PC-9 (cell line): ENCODE results near the gene KCNK17. TPM values are rescaled to one million over a fixed set of nuclear protein-coding genes. Genes with fewer than 3 reads are reported as not detected.

Experiments
- BruUV-seq: library from RNA; stranded (reverse); fragments of 400-500 nt; replicated peaks from 2 replicates; lab custom pipeline; 2021; lab: Mats Ljungman, UMichigan
- CTCF ChIA-PET: fragments of 300-600 bp; sonication (Branson Sonifier 250); formaldehyde crosslinking; loops from one replicate; lab custom pipeline; 2022; ENCODE audit warnings: antibody characterized with exemption; lab: Charles Lee
- POLR2A ChIA-PET: fragments of 300-600 bp; sonication (Branson Sonifier 250); formaldehyde crosslinking; loops from one replicate; lab custom pipeline; 2022; ENCODE audit warnings: antibody characterized with exemption; ENCODE audit not compliant: unreplicated experiment; lab: Charles Lee
- DNase-seq, 2 experiments: peaks; one replicate each; pipeline versions ENCODE4 v3.0.0 to v3.0.0-alpha.2; 2015 to 2022; ENCODE audit warnings: mixed read lengths in 1 of 2
- H2AFZ ChIP-seq: fragments of 200-600 bp; sonication (generic); 2 replicates; pipeline ENCODE4 v1.8.1; 2017; ENCODE audit warnings: antibody characterized with exemption
- H3F3A ChIP-seq: fragments of 200-600 bp; sonication (generic); 2 replicates; pipeline ENCODE4 v1.8.1; 2017; ENCODE audit warnings: antibody characterized with exemption, mild to moderate bottlenecking, low read depth; ENCODE audit not compliant: insufficient read depth
- H3K27ac ChIP-seq: fragments of 200-600 bp; sonication (generic); 2 replicates; pipeline ENCODE4 v1.6.1; 2016; ENCODE audit warnings: mixed run types
- H3K27me3 ChIP-seq: fragments of 200-600 bp; sonication (generic); 2 replicates; pipeline ENCODE4 v1.6.1; 2016; ENCODE audit warnings: low read depth, mixed run types; ENCODE audit not compliant: insufficient read depth
- H3K36me3 ChIP-seq: fragments of 200-600 bp; sonication (generic); 2 replicates; pipeline ENCODE4 v1.6.1; 2016; ENCODE audit warnings: low read depth, mixed run types
- H3K4me1 ChIP-seq: fragments of 200-600 bp; sonication (generic); replicated peaks from 2 replicates; pipeline ENCODE4 v1.6.1; 2016; ENCODE audit warnings: mixed run types; ENCODE audit not compliant: insufficient read depth
- H3K4me2 ChIP-seq: fragments of 200-600 bp; sonication (generic); 2 replicates; pipeline ENCODE4 v1.6.1; 2017; ENCODE audit warnings: mixed run types
- H3K4me3 ChIP-seq: fragments of 200-600 bp; sonication (generic); 2 replicates; pipeline ENCODE4 v1.6.1; 2016; ENCODE audit warnings: mixed run types
- H3K79me2 ChIP-seq: fragments of 200-600 bp; sonication (generic); 2 replicates; pipeline ENCODE4 v1.6.1; 2017; ENCODE audit warnings: low read depth, mixed run types
- H3K9me2 ChIP-seq: fragments of 200-600 bp; sonication (generic); 2 replicates; pipeline ENCODE4 v1.8.1; 2017; ENCODE audit warnings: mild to moderate bottlenecking; ENCODE audit not compliant: insufficient read depth
- H3K9me3 ChIP-seq: fragments of 200-600 bp; sonication (generic); 2 replicates; pipeline ENCODE4 v1.8.1; 2016; ENCODE audit warnings: low read depth; ENCODE audit not compliant: insufficient read depth
- H4K20me1 ChIP-seq: fragments of 200-600 bp; sonication (generic); 2 replicates; pipeline ENCODE4 v1.8.1; 2017; ENCODE audit not compliant: insufficient read depth
- EZH2 ChIP-seq: fragments of 200-600 bp; sonication (generic); IDR thresholded peaks from 2 replicates; pipeline ENCODE4 v1.8.0; 2017; ENCODE audit warnings: antibody characterized with exemption, low read depth
- intact Hi-C: fragments of 100-400 bp; cut with micrococcal nuclease; formaldehyde crosslinking; loops from one replicate; pipeline ENCODE4 v1.10.0; 2022; ENCODE audit not compliant: unreplicated experiment
- total RNA-seq: library from RNA; stranded (reverse); gene quantifications from 2 replicates; pipeline ENCODE4 v1.2.3, GENCODE V29; 2021
- TF ChIP-seq, protein P1 (sequence below): fragments of 200-600 bp; sonication (generic); conservative IDR thresholded peaks from 2 replicates; pipeline ENCODE4 v1.6.1; 2017; ENCODE audit warnings: mixed run types, antibody characterized with exemption, mild to moderate bottlenecking, moderate library complexity

The KCNK17 gene
- total RNA-seq, 1 experiment from 2014 or later = not detected

GRCh38 chr6:39263303-39264037, 50.7 kb downstream of the KCNK17 start:
- Histone ChIP-seq H3K27me3 (no peaks in the 10 kb centered on the region), H3K4me3 (no peak overlapping the region), H4K20me1 (no peaks in the 10 kb centered on the region), H3K4me1 (peaks cover 32% of the 10 kb centered on the region), H3K27ac (peak overlapping the region; percentile 17; the same call in 1 of the 2 replicates), H3K79me2 (no peaks in the 10 kb centered on the region), H3K9me3 (no peaks in the 10 kb centered on the region), H3K36me3 (no peaks in the 10 kb centered on the region), H3K4me2 (peak overlapping the region; percentile 27; the same call in 1 of the 2 replicates), H3F3A (peaks cover 17% of the 10 kb centered on the region; the same call in 1 of the 2 replicates), H3K9me2 (no peaks in the 10 kb centered on the region), H2AFZ (no peak overlapping the region)
- POLR2A ChIA-PET = interaction anchor here (0.6 kb wide), 1 partner anchor 1644 kb away, joined by 3 read pairs; no protein-coding TSS in a partner anchor
- no TSS peak for BruUV-seq
- TF ChIP-seq, protein P1, sequence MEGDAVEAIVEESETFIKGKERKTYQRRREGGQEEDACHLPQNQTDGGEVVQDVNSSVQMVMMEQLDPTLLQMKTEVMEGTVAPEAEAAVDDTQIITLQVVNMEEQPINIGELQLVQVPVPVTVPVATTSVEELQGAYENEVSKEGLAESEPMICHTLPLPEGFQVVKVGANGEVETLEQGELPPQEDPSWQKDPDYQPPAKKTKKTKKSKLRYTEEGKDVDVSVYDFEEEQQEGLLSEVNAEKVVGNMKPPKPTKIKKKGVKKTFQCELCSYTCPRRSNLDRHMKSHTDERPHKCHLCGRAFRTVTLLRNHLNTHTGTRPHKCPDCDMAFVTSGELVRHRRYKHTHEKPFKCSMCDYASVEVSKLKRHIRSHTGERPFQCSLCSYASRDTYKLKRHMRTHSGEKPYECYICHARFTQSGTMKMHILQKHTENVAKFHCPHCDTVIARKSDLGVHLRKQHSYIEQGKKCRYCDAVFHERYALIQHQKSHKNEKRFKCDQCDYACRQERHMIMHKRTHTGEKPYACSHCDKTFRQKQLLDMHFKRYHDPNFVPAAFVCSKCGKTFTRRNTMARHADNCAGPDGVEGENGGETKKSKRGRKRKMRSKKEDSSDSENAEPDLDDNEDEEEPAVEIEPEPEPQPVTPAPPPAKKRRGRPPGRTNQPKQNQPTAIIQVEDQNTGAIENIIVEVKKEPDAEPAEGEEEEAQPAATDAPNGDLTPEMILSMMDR = no peak
- TF ChIP-seq EZH2 = no peak
- peak in 1 of 2 experiments; percentile 60 for DNase-seq
- intact Hi-C loops = no loop called here
- CTCF ChIA-PET = no interaction called here

DNA sequence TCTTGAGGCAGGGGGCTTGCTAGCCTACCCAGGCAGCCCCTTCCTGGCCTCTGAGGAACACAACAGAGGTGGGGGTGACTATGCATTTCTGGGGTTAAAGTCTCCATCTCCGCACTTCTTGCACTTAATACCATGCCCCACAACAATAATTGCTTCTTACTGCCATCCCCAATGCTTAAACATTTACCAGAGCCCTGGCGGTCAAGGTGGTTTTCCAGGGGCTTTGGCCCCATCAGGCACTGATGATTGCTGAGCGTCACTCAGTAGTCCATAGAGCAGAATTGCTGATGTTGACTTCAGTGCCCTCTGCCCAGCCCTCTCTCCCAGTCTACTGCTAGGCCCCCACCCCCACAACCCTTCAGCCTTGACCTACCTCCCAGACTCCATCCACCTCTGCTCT, 52.5 kb downstream of the KCNK17 start:
- Histone ChIP-seq H3K36me3 (no peaks in the 10 kb centered on the region), H3K9me3 (no peaks in the 10 kb centered on the region), H3K27me3 (no peaks in the 10 kb centered on the region), H3K9me2 (no peaks in the 10 kb centered on the region), H3F3A (peaks cover 17% of the 10 kb centered on the region; the same call in 1 of the 2 replicates), H3K4me2 (no peak overlapping the region), H2AFZ (no peak overlapping the region), H3K4me3 (no peak overlapping the region), H3K79me2 (no peaks in the 10 kb centered on the region), H4K20me1 (no peaks in the 10 kb centered on the region), H3K27ac (no peak overlapping the region), H3K4me1 (peaks cover 18% of the 10 kb centered on the region)
- no TSS peak for BruUV-seq
- ChIA-PET CTCF (no interaction called here), POLR2A (no interaction called here)
- intact Hi-C loops = no loop called here
- no peak for DNase-seq
- TF ChIP-seq, protein P1 = no peak

GRCh38 chr6:39260953-39261352, 53.3 kb downstream of the KCNK17 start:
- peaks cover 12% of the 10 kb centered on the region for H3K4me1 ChIP-seq
- H2AFZ ChIP-seq = no peak overlapping the region
- no peaks in the 10 kb centered on the region for H3K36me3 ChIP-seq
- no peak for DNase-seq
- H3K27me3 ChIP-seq = no peaks in the 10 kb centered on the region
- BruUV-seq = no TSS peak
- POLR2A ChIA-PET = no interaction called here
- H3K9me2 ChIP-seq = no peaks in the 10 kb centered on the region
- no peaks in the 10 kb centered on the region for H3K79me2 ChIP-seq
- CTCF ChIA-PET = no interaction called here
- H3K4me3 ChIP-seq = no peak overlapping the region
- H4K20me1 ChIP-seq = no peaks in the 10 kb centered on the region
- intact Hi-C loops = no loop called here
- no peak overlapping the region for H3K27ac ChIP-seq
- TF ChIP-seq, protein P1 = no peak
- no peak for TF ChIP-seq EZH2
- H3K4me2 ChIP-seq = no peak overlapping the region
- H3F3A ChIP-seq = peaks cover 17% of the 10 kb centered on the region; the same call in 1 of the 2 replicates
- no peaks in the 10 kb centered on the region for H3K9me3 ChIP-seq
